Fibroblast of skin of left biceps (primary cell): ENCODE measurements around the gene OR51B2.
"Not testable (repeated sequence)": the region's sequence is repeated elsewhere in the genome, so short reads cannot be mapped to it uniquely, and the experiment has no call there.

Source experiments
- DNase-seq, 2 experiments: peaks; one replicate each; pipeline ENCODE4 v3.0.0-alpha.2; 2013; ENCODE audit warnings: low read depth in 2 of 2

The OR51B2 gene

GRCh38 chr11:5313326-5314023 lies 10.6 kb downstream of the OR51B2 start:
- DNase-seq, result not testable (repeated sequence)

GRCh38 chr11:5310423-5310822 lies 13.7 kb downstream of the OR51B2 start:
- no peak for DNase-seq

- no peak for DNase-seq
Observed at GRCh38 chr11:5307256-5308019, 16.7 kb downstream of the OR51B2 start.

GRCh38 chr11:5304046-5304445 lies 20.1 kb downstream of the OR51B2 start:
- DNase-seq, result no peak

- DNase-seq, result no peak
Observed at GRCh38 chr11:5303626-5304025, 20.5 kb downstream of the OR51B2 start.

GRCh38 chr11:5301846-5302245 lies 22.3 kb downstream of the OR51B2 start, which contains the start of gene OR51B4:
Gene OR51B4, minus strand, starts transcription at chr11:5301946. Its CDS starts 0 bp downstream, at chr11:5301946.
- DNase-seq, result no peak

GRCh38 chr11:5300251-5300650 lies 23.8 kb downstream of the OR51B2 start:
- no peak for DNase-seq

- no peak for DNase-seq
Observed at GRCh38 chr11:5298451-5298850, 25.6 kb downstream of the OR51B2 start.

GRCh38 chr11:5297721-5298323 lies 26.3 kb downstream of the OR51B2 start:
- DNase-seq, result no peak

GRCh38 chr11:5294342-5294995 lies 29.6 kb downstream of the OR51B2 start:
- not testable (repeated sequence) for DNase-seq

GRCh38 chr11:5293028-5293427 lies 31.1 kb downstream of the OR51B2 start:
- no peak for DNase-seq

- no peak for DNase-seq
Observed at GRCh38 chr11:5291207-5291838, 32.8 kb downstream of the OR51B2 start.

GRCh38 chr11:5290106-5290505 lies 34.0 kb downstream of the OR51B2 start:
- no peak for DNase-seq

- no peak for DNase-seq
Observed at GRCh38 chr11:5289696-5290095, 34.4 kb downstream of the OR51B2 start.

GRCh38 chr11:5288906-5289550 lies 35.1 kb downstream of the OR51B2 start:
- DNase-seq, result no peak

GRCh38 chr11:5288108-5288905 lies 35.8 kb downstream of the OR51B2 start:
- no peak for DNase-seq

GRCh38 chr11:5286901-5287300 lies 37.2 kb downstream of the OR51B2 start:
- DNase-seq, result no peak

GRCh38 chr11:5286351-5286750 lies 37.7 kb downstream of the OR51B2 start:
- DNase-seq, result no peak

- no peak for DNase-seq
Observed at GRCh38 chr11:5285703-5286340, 38.3 kb downstream of the OR51B2 start.

- DNase-seq, result no peak
Observed at GRCh38 chr11:5284637-5285036, 39.5 kb downstream of the OR51B2 start.
